ENCODE results near the gene LCOR. TPM values are rescaled to one million over a fixed set of nuclear protein-coding genes. Genes with fewer than 3 reads are reported as not detected.

The LCOR gene
- total RNA-seq, 2 donors from 2014 or later: 58.6 to 73.1 TPM

DNA sequence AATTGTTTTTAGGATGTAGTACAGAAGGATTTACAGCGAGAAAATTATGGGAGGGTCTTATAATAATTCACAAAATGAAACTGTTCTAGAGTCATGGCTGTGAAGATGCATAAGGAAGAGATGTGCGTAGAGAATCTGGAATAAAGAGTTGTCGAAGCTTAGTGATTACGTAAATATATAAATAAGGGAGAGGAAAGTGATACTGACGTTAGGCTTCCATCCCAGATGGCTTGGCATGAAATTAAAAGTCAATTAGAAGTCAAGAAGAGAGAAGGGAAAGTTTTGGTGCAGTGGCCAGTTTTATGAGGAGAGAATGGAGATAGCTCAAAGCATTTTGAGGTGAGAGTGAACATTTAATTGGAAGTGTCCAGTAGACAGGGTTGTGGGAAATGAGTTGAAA lies 85.5 kb downstream of the LCOR start:
- Histone ChIP-seq H3K36me3 (no peaks in the 10 kb centered on the region), H3K4me1 (no peaks in the 10 kb centered on the region), H3K9ac (ENCODE audit: low read depth in 2 of 2, low read length in 2 of 2) (no peak overlapping the region), H3K27ac (no peak overlapping the region), H3K4me3 (no peak overlapping the region), H3K27me3 (no peaks in the 10 kb centered on the region), H3K9me3 (no peaks in the 10 kb centered on the region)
- TF ChIP-seq, protein P1, sequence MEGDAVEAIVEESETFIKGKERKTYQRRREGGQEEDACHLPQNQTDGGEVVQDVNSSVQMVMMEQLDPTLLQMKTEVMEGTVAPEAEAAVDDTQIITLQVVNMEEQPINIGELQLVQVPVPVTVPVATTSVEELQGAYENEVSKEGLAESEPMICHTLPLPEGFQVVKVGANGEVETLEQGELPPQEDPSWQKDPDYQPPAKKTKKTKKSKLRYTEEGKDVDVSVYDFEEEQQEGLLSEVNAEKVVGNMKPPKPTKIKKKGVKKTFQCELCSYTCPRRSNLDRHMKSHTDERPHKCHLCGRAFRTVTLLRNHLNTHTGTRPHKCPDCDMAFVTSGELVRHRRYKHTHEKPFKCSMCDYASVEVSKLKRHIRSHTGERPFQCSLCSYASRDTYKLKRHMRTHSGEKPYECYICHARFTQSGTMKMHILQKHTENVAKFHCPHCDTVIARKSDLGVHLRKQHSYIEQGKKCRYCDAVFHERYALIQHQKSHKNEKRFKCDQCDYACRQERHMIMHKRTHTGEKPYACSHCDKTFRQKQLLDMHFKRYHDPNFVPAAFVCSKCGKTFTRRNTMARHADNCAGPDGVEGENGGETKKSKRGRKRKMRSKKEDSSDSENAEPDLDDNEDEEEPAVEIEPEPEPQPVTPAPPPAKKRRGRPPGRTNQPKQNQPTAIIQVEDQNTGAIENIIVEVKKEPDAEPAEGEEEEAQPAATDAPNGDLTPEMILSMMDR (IDR thresholded peaks at IDR 0.05): no peak
- DNase-seq: no peak
- intact Hi-C loops (cut with DNase I): no loop called here

DNA sequence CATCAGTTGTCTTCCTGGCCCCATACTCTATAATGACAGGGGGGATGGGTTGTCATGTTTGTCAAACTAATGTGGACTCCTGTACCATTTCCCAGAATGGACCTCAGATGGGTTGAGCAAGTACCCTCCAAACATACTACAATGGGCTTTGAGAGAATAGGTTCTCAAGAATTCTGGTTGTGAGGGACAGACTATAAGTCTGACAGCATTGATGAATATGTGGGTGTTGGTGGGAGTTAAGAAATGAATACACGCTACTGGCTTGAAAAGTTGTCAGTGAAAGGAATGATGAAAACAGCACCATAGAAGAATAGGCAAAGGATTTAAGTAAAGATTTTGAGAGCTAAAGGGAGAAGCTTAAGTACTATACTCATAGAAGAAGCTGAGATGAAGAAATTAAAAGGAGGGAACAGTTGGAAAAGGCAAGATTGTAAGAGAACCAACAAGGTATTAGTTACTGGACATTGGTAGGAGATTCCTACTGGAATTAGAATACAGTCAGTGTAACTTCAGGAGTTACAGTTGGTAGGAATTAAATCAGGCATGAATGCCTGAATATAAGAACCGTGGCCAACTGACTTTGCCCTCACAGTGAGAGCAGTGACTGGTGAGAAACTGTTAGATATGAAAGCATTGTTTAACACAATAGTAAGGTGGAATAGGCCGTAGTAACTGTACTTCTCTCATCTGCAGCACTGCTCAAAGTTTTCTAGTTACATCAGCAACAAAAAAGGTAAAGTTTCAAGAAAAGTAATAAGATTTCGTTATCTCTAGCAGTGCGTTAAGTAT lies 86.3 kb downstream of the LCOR start:
- H3K4me1 ChIP-seq: no peaks in the 10 kb centered on the region
- H3K27me3 ChIP-seq: no peaks in the 10 kb centered on the region
- H3K36me3 ChIP-seq: no peaks in the 10 kb centered on the region
- no peak overlapping the region for H3K9ac ChIP-seq (ENCODE audit: low read depth in 2 of 2, low read length in 2 of 2)
- intact Hi-C loops (cut with DNase I): no loop called here
- no peak overlapping the region for H3K4me3 ChIP-seq
- no peak for DNase-seq
- TF ChIP-seq, protein P1 (IDR thresholded peaks at IDR 0.05): no peak
- no peaks in the 10 kb centered on the region for H3K9me3 ChIP-seq
- no peak overlapping the region for H3K27ac ChIP-seq

DNA sequence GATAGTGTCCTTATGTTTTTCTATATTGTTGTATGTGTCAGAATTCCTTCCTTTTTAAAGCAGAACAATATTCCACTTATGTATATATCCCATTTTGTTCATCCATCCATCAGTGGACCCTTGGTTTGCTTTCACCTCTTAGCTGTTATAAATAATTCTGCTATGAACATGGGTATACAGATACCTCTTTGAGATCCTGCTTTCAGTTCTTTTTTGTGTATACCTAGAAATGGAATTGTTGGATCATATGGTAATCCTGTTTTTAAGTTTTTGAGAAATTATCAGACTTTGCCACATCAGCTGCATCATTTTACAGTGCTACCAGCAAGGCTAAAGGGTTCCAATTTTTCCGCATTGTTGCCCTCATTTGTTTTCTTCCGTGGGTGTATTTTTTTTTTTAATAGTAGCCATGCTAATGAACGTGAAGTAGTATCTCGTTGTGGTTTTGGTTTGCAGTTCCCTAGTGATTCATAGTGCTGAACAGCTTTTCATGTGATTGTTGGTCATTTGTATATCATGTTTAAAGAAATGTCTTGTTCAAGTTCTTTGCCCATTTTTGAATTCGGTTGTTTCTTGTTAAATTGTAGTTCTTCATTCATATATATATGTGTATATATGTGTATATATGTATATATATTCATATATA lies 87.8 kb downstream of the LCOR start:
- Histone ChIP-seq H3K27ac (no peak overlapping the region), H3K36me3 (no peaks in the 10 kb centered on the region), H3K27me3 (no peaks in the 10 kb centered on the region), H3K9me3 (no peaks in the 10 kb centered on the region), H3K4me3 (no peak overlapping the region), H3K4me1 (no peaks in the 10 kb centered on the region), H3K9ac (ENCODE audit: low read depth in 2 of 2, low read length in 2 of 2) (no peak overlapping the region)
- DNase-seq: no peak
- intact Hi-C loops (cut with DNase I): no loop called here
- TF ChIP-seq, protein P1 (IDR thresholded peaks at IDR 0.05): no peak

DNA sequence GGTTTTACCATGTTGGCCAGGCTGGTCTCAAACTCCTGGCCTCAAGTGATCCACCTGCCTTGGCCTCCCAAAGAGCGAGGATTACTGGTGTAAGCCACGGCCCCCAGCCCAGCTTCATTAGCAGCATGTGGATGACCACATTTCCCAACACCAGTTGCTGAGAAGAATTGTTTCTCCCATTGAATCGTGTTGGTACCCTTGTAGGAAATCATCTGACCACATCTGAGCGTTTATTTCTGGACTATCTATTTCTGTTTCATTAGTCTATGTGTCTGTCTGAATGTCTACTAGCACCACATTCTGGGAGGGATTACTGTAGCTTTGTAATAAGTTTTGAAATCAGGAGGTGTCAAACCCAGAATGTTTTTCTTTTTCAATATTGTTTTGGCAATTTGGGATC lies 89.6 kb downstream of the LCOR start:
- Histone ChIP-seq H3K27ac (no peak overlapping the region), H3K27me3 (no peaks in the 10 kb centered on the region), H3K9me3 (no peaks in the 10 kb centered on the region), H3K4me1 (no peaks in the 10 kb centered on the region), H3K36me3 (no peaks in the 10 kb centered on the region), H3K9ac (ENCODE audit: low read depth in 2 of 2, low read length in 2 of 2) (no peak overlapping the region), H3K4me3 (no peak overlapping the region)
- DNase-seq: no peak
- intact Hi-C loops (cut with DNase I): no loop called here
- TF ChIP-seq, protein P1 (IDR thresholded peaks at IDR 0.05): no peak

DNA sequence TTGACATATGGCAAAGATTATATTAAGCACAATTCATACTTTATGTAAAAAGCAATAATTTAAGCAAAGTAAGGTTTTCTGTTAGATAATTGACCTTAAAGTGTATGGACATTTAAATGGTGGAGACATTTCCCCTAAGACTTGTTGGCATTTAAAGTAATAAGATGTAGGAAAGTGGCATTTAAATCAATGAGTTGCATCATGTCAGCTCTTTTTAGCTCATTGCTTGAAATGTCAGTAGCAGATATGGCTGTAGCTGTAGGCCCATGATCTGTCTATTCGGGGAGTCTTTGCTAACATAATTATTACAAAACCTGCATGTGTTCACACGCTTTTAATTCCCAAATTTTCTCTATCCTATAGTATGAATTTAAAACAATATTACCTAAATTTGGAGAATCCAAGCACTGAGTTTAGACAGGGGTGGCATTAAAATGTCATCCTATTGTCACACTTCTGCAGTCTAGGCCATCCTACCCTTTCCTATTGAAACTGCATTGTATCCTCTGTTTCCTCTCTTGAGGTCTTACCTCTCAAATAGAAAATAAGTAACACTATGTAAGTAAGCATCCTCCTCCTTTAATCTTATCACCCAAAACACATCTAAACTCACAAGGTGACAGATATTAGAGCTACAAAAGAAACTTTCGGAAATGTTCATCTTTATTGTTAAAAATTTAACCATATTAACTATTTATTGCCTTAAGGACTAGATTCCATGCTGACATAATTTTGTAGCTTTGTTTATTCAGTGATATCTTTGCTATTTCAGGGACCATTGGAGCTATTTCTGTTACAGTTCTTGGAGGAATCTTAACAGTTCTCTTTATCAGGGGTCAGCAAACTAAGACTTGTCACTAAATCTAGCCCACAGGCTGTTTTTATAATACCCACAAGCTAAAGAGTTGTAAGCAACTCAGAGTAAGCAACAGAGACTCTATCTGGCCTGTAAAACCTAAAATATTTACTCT lies 91.2 kb downstream of the LCOR start:
- H3K4me1 ChIP-seq: no peaks in the 10 kb centered on the region
- H3K27me3 ChIP-seq: no peaks in the 10 kb centered on the region
- no peak overlapping the region for H3K9ac ChIP-seq (ENCODE audit: low read depth in 2 of 2, low read length in 2 of 2)
- H3K27ac ChIP-seq: no peak overlapping the region
- intact Hi-C loops (cut with DNase I): no loop called here
- H3K4me3 ChIP-seq: no peak overlapping the region
- H3K36me3 ChIP-seq: no peaks in the 10 kb centered on the region
- TF ChIP-seq, protein P1 (IDR thresholded peaks at IDR 0.05): no peak
- H3K9me3 ChIP-seq: no peaks in the 10 kb centered on the region
- DNase-seq: no peak

All from colonic mucosa (tissue), 4 donors.